Stomach (tissue), 9 donors: ENCODE results near the gene LAMB1. TPM values are rescaled to one million over a fixed set of nuclear protein-coding genes. Genes with fewer than 3 reads are reported as not detected.

Source experiments
- DNase-seq, 2 donors: peaks; one replicate each; pipeline versions ENCODE4 v3.0.0 to v3.0.0-alpha.2; 2013 to 2019
- H3K27ac ChIP-seq, 5 donors: fragments of 200-600 bp in 4 of 5; sonication (generic) in 4 of 5; one replicate each; pipeline ENCODE4 v1.5.1; 2013 to 2019; ENCODE audit warnings: mild to moderate bottlenecking in 1 of 5, moderate library complexity in 1 of 5
- H3K27me3 ChIP-seq, 3 donors: fragments of 200-600 bp; sonication (generic); one replicate each; pipeline ENCODE4 v1.5.1; 2017 to 2019; ENCODE audit warnings: mixed run types in 1 of 3
- H3K36me3 ChIP-seq, 4 donors: fragments of 200-600 bp; sonication (generic); 1 replicate in 3 of 4; 2 replicates in 1 of 4; pipeline ENCODE4 v1.5.1; 2016 to 2019
- H3K4me1 ChIP-seq, 4 donors: fragments of 200-600 bp; sonication (generic); one replicate each; pipeline ENCODE4 v1.5.1; 2016 to 2019
- H3K4me3 ChIP-seq, 4 donors: fragments of 200-600 bp; sonication (generic) in 3 of 4; one replicate each; pipeline ENCODE4 v1.5.1; 2016 to 2019; ENCODE audit warnings: mild to moderate bottlenecking in 1 of 4
- H3K9me3 ChIP-seq, 4 donors: fragments of 200-600 bp; sonication (generic); one replicate each; pipeline ENCODE4 v1.5.1; 2016 to 2019
- EP300 ChIP-seq: sonication (generic); formaldehyde crosslinking; IDR thresholded peaks from one replicate; pipeline ENCODE4 v1.6.1; 2017; ENCODE audit warnings: antibody characterized with exemption
- POLR2A ChIP-seq, 4 donors: fragments of 450-650 bp; IDR thresholded peaks; one replicate each; pipeline ENCODE4 v1.6.1; 2016; ENCODE audit warnings: antibody characterized with exemption in 4 of 4, control low read depth in 2 of 4, mild to moderate bottlenecking in 1 of 4, moderate library complexity in 1 of 4
- POLR2AphosphoS5 ChIP-seq, 3 donors: sonication (generic); formaldehyde crosslinking; IDR thresholded peaks; one replicate each; pipeline ENCODE4 v1.6.1; 2016; ENCODE audit warnings: antibody characterized with exemption in 3 of 3
- WGBS, 5 donors: extraction: QIAGEN DNeasy Blood & Tissue Kit in 3 of 5; methylation state at CpG; one replicate each; pipeline versions ENCODE4 v1.1.5 to v1.1.7; 2013 to 2018; 5-methylcytosine and 5-hydroxymethylcytosine counted together
- intact Hi-C: fragments of 100-400 bp; cut with DNase I; formaldehyde crosslinking; loops from one replicate; pipeline ENCODE4 v1.15.1; 2023; ENCODE audit warnings: low total_unique reads
- polyA plus RNA-seq, 3 donors: library from polyadenylated mRNA; stranded (reverse); fragments of 200-250 nt; gene quantifications; one replicate each; pipeline ENCODE4 v1.2.3, GENCODE V29; 2013
- total RNA-seq, 5 donors: library from RNA; depleted of rRNA; stranded (reverse); fragments of >200 nt; gene quantifications; one replicate each; pipeline versions ENCODE4 v1.1.0 to v1.2.3, GENCODE V29; 2014 to 2016
- TF ChIP-seq, protein P1 (sequence below), 7 experiments: fragments of 450-650 bp in 4 of 7; fragments of 200-600 bp in 3 of 7; sonication (generic) in 3 of 7; IDR thresholded peaks; one replicate each; pipeline ENCODE4 v1.5.1; 2016 to 2019; ENCODE audit warnings: antibody characterized with exemption in 7 of 7, control low read depth in 2 of 7, mild to moderate bottlenecking in 1 of 7
- donor health status: healthy with polysubstance abuse.
- donor health status: Bipolar disorder and iron deficiency.
- donor health status: healthy.

Gene LAMB1
- total and polyA plus RNA-seq, 8 donors: 50.0 to 399 (median 111) TPM

- peak in 1 of 2 donors; percentile 46 for DNase-seq
- no peaks in the 10 kb centered on the region for H3K27me3 ChIP-seq
- H3K27ac ChIP-seq: peak overlapping the region in 2 of 5 donors; percentile 40 to 41
- no peak for TF ChIP-seq EP300
- TF ChIP-seq POLR2AphosphoS5 (IDR thresholded peaks at IDR 0.05): no peak
- TF ChIP-seq POLR2A (IDR thresholded peaks at IDR 0.05): no peak
- TF ChIP-seq, protein P1, sequence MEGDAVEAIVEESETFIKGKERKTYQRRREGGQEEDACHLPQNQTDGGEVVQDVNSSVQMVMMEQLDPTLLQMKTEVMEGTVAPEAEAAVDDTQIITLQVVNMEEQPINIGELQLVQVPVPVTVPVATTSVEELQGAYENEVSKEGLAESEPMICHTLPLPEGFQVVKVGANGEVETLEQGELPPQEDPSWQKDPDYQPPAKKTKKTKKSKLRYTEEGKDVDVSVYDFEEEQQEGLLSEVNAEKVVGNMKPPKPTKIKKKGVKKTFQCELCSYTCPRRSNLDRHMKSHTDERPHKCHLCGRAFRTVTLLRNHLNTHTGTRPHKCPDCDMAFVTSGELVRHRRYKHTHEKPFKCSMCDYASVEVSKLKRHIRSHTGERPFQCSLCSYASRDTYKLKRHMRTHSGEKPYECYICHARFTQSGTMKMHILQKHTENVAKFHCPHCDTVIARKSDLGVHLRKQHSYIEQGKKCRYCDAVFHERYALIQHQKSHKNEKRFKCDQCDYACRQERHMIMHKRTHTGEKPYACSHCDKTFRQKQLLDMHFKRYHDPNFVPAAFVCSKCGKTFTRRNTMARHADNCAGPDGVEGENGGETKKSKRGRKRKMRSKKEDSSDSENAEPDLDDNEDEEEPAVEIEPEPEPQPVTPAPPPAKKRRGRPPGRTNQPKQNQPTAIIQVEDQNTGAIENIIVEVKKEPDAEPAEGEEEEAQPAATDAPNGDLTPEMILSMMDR (IDR thresholded peaks at IDR 0.05): no peak
- H3K36me3 ChIP-seq: peaks cover 7 to 60% (median 55%) of the 10 kb centered on the region in 4 donors
- 88 to 91% (median 90%) methylated on average over 6 of the region's 6 CpGs for WGBS, 5 donors
- no peaks in the 10 kb centered on the region for H3K9me3 ChIP-seq
- H3K4me3 ChIP-seq: no peak overlapping the region
- intact Hi-C loops: no loop called here
- H3K4me1 ChIP-seq: peaks cover 23 to 46% (median 36%) of the 10 kb centered on the region in 4 donors
Observed at GRCh38 chr7:107946881-107947280, 56.1 kb downstream of the LAMB1 start.

GRCh38 chr7:107946451-107946850, 56.5 kb downstream of the LAMB1 start:
- intact Hi-C loops: no loop called here
- Histone ChIP-seq H3K36me3 (peaks cover 5 to 59% (median 52%) of the 10 kb centered on the region in 4 donors), H3K4me1 (peaks cover 19 to 44% (median 32%) of the 10 kb centered on the region in 4 donors), H3K27ac (peak overlapping the region in 2 of 5 donors; percentile 40 to 41), H3K27me3 (no peaks in the 10 kb centered on the region), H3K4me3 (no peak overlapping the region), H3K9me3 (no peaks in the 10 kb centered on the region)
- WGBS, 5 donors: 58 to 80% (median 73%) methylated on average over 2 of the region's 2 CpGs
- no peak for DNase-seq
- no peak for TF ChIP-seq POLR2AphosphoS5 (IDR thresholded peaks at IDR 0.05)
- TF ChIP-seq EP300: no peak
- TF ChIP-seq POLR2A (IDR thresholded peaks at IDR 0.05): no peak

DNA sequence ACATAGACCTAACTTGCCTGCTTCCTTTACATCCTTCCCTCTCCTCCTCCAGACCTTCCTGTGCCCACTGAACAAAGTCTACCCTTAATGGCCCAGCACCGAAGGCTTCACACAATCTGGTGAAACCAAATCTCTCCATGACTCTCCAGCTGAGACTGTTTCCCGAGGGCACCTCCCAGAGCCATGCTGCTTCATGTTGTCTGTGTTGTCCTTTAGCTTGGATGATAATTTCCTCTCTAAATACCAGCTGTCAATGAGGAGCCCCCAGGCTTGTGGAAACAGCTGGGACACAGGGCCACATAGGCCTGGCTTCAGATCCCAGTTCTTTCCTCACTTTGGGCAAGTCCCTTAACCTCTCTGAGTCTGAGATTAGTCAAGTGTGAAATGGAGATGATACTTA, 57.6 kb downstream of the LAMB1 start:
- Histone ChIP-seq H3K9me3 (no peaks in the 10 kb centered on the region), H3K27ac (peak overlapping the region in 1 of 5 donors; percentile 20), H3K4me1 (peaks cover 14 to 43% (median 31%) of the 10 kb centered on the region in 4 donors), H3K27me3 (no peaks in the 10 kb centered on the region), H3K4me3 (no peak overlapping the region), H3K36me3 (peaks cover 5 to 61% (median 52%) of the 10 kb centered on the region in 4 donors)
- TF ChIP-seq EP300: no peak
- TF ChIP-seq POLR2AphosphoS5 (IDR thresholded peaks at IDR 0.05): no peak
- TF ChIP-seq, protein P1 (IDR thresholded peaks at IDR 0.05): no peak
- TF ChIP-seq POLR2A (IDR thresholded peaks at IDR 0.05): no peak
- no peak for DNase-seq
- intact Hi-C loops: no loop called here
- 92 to 100% (median 95%) methylated on average over 2 of the region's 2 CpGs for WGBS, 5 donors

DNA sequence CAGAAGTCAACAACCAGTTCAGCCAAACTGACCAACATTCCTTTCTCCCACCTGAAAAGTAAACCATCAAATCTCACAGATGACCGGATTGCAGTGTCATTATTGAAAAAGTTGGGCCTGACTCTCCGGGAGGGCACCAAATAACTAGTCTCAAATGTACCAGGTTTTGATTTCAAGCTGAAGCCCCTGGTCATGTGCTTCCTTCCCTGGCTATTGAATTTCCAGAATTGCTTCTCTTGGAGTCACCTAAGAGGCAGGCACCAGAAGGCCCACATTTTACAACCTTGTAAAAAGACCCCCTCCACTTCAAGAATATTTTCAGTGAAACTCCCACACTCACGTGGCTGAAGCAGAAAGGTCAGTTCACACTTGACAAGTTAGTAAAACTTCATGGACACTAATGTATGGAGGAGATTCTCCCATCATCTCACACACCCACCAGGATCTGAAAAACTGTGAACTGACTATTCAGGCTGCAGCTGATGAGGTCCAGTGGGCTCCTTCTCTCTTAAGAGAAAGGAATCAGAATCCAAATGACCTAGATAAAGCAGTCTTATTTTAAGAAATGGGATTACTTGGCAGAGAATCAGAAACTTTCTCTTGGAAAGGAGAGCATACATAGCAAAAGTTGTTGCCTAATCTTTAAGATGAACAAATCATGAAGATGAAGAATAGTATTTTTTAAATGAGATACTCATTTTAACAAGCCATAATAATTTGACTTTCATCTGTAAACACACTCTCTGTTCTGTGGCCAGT, 58.4 kb downstream of the LAMB1 start:
- DNase-seq: no peak
- peaks cover 5 to 65% (median 58%) of the 10 kb centered on the region in 4 donors for H3K36me3 ChIP-seq
- peaks cover 9 to 44% (median 27%) of the 10 kb centered on the region in 4 donors for H3K4me1 ChIP-seq
- 76 to 86% (median 79%) methylated on average over 3 of the region's 3 CpGs for WGBS, 5 donors
- H3K4me3 ChIP-seq: no peak overlapping the region
- TF ChIP-seq POLR2A (IDR thresholded peaks at IDR 0.05): no peak
- TF ChIP-seq POLR2AphosphoS5 (IDR thresholded peaks at IDR 0.05): no peak
- no peak for TF ChIP-seq EP300
- TF ChIP-seq, protein P1 (IDR thresholded peaks at IDR 0.05): no peak
- H3K27ac ChIP-seq: peak overlapping the region in 1 of 5 donors; percentile 20
- H3K27me3 ChIP-seq: no peaks in the 10 kb centered on the region
- no peaks in the 10 kb centered on the region for H3K9me3 ChIP-seq
- intact Hi-C loops: no loop called here

DNA sequence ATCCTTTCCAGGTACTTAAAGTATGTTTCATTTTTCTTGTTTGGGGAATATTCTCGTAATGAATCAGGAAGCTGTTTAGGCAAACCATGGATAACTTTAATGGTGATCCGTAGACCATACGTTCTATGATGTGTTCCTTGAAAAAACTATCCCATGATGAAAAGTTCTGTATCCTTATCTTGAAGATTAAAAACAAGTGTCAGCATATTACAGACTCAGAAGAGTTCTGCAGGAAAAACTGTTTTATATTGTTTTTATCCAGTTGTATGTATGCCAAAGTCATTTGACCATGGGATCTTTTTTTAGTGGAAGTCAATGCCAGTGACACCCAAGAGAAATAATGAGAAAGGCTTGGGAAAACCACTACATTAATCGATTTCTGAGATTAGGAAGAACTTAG, 59.9 kb downstream of the LAMB1 start:
- H3K27me3 ChIP-seq: no peaks in the 10 kb centered on the region
- peaks cover 3 to 47% (median 25%) of the 10 kb centered on the region in 4 donors for H3K4me1 ChIP-seq
- H3K36me3 ChIP-seq: peaks cover 5 to 61% (median 58%) of the 10 kb centered on the region in 4 donors
- WGBS, 5 donors: 90 to 96% (median 95%) methylated on average over 4 of the region's 4 CpGs
- no peak overlapping the region for H3K4me3 ChIP-seq
- TF ChIP-seq POLR2AphosphoS5 (IDR thresholded peaks at IDR 0.05) (no peak), EP300 (no peak), POLR2A (IDR thresholded peaks at IDR 0.05) (no peak)
- TF ChIP-seq, protein P1 (IDR thresholded peaks at IDR 0.05): no peak
- no peaks in the 10 kb centered on the region for H3K9me3 ChIP-seq
- intact Hi-C loops: no loop called here
- no peak overlapping the region for H3K27ac ChIP-seq
- DNase-seq: no peak
